Transverse colon (tissue), 4 donors: ENCODE measurements around the gene LMF1.

Experiments used
- CTCF ChIP-seq, 5 experiments: fragments of 200-600 bp in 3 of 5; fragments of 450-650 bp in 2 of 5; sonication (generic) in 3 of 5; IDR thresholded peaks; 1 replicate in 2 of 5; 2 replicates in 3 of 5; pipeline ENCODE4 v1.5.1; 2016 to 2017; ENCODE audit warnings: antibody characterized with exemption in 5 of 5, inconsistent platforms in 3 of 5, mild to moderate bottlenecking in 2 of 5, moderate library complexity in 1 of 5
- POLR2AphosphoS5 ChIP-seq, 3 donors: sonication (generic); formaldehyde crosslinking; IDR thresholded peaks; one replicate each; pipeline ENCODE4 v1.6.1; 2016; ENCODE audit warnings: antibody characterized with exemption in 3 of 3

GRCh38 chr16:913817-914439 lies 56.9 kb downstream of the LMF1 start:
- TF ChIP-seq CTCF (IDR thresholded peaks at IDR 0.05) (no peak), POLR2AphosphoS5 (IDR thresholded peaks at IDR 0.05) (no peak)
